Fibroblast of the aortic adventitia (primary cell): ENCODE data around the gene ADGRD1. TPM values are rescaled to one million over a fixed set of nuclear protein-coding genes. Genes with fewer than 3 reads are reported as not detected.

Experiments
- DNase-seq: peaks from one replicate; pipeline ENCODE4 v3.0.0-alpha.2; 2010; ENCODE audit warnings: low read depth
- H3K4me3 ChIP-seq: 2 replicates; pipeline ENCODE4 v1.5.1; 2011; ENCODE audit warnings: low read depth, mild to moderate bottlenecking, control low read depth, low read length, moderate library complexity
- CTCF ChIP-seq: IDR thresholded peaks from 2 replicates; pipeline ENCODE4 v1.5.1; 2011; ENCODE audit warnings: mild to moderate bottlenecking, low read length, control low read depth, inconsistent platforms; ENCODE audit not compliant: insufficient read depth
- total RNA-seq: library from RNA; depleted of rRNA; stranded (reverse); fragments of >200 nt; gene quantifications from 2 replicates; pipeline ENCODE4 v1.2.3, GENCODE V29; 2012; ENCODE audit warnings: low replicate concordance

Gene ADGRD1
- total RNA-seq, 1 donor = 1.2 TPM

- TF ChIP-seq CTCF = no peak
- no peak for DNase-seq
- no peak overlapping the region for H3K4me3 ChIP-seq
Observed at GRCh38 chr12:131135311-131135785, 181.6 kb downstream of the ADGRD1 start.

GRCh38 chr12:131135786-131136538 lies 182.3 kb downstream of the ADGRD1 start:
- H3K4me3 ChIP-seq = no peak overlapping the region
- no peak for TF ChIP-seq CTCF
- no peak for DNase-seq

- no peak for TF ChIP-seq CTCF
- DNase-seq = no peak
- H3K4me3 ChIP-seq = no peak overlapping the region
Observed at GRCh38 chr12:131136539-131136872, 182.8 kb downstream of the ADGRD1 start.

GRCh38 chr12:131137009-131137835 lies 183.5 kb downstream of the ADGRD1 start:
- DNase-seq = no peak
- no peak overlapping the region for H3K4me3 ChIP-seq
- TF ChIP-seq CTCF = no peak

GRCh38 chr12:131137836-131138637 lies 184.3 kb downstream of the ADGRD1 start:
- TF ChIP-seq CTCF = no peak
- no peak overlapping the region for H3K4me3 ChIP-seq
- peak; percentile 5 for DNase-seq

- DNase-seq = no peak
- no peak overlapping the region for H3K4me3 ChIP-seq
- no peak for TF ChIP-seq CTCF
Observed at GRCh38 chr12:131138638-131139362, 185.1 kb downstream of the ADGRD1 start.
